WTC11 (cell line): Measurements from ENCODE around the gene EVI2A.

Source experiments
- CTCF ChIP-seq: fragments of 200-600 bp; IDR thresholded peaks from 2 replicates; pipeline ENCODE4 v1.8.0; 2022; ENCODE audit warnings: antibody characterized with exemption
- IRF1 ChIP-seq: sonication (generic); formaldehyde crosslinking; IDR thresholded peaks from 2 replicates; pipeline ENCODE4 v1.8.0; 2023; ENCODE audit warnings: missing genetic modification reagents
- NFE2L1 ChIP-seq: sonication (generic); formaldehyde crosslinking; IDR thresholded peaks from 2 replicates; pipeline ENCODE4 v1.8.1; 2023; ENCODE audit warnings: missing genetic modification reagents
- NR2C2 ChIP-seq: sonication (generic); formaldehyde crosslinking; IDR thresholded peaks from 2 replicates; pipeline ENCODE4 v1.8.0; 2022; ENCODE audit warnings: mild to moderate bottlenecking, missing genetic modification reagents
- STAT6 ChIP-seq: sonication (generic); formaldehyde crosslinking; conservative IDR thresholded peaks from 2 replicates; pipeline ENCODE4 v1.8.1; 2023; ENCODE audit warnings: mild to moderate bottlenecking, low read depth, missing genetic modification reagents, moderate library complexity
- ZNF263 ChIP-seq: sonication (generic); formaldehyde crosslinking; IDR thresholded peaks from 2 replicates; pipeline ENCODE4 v1.8.1; 2022; ENCODE audit warnings: low read depth, mild to moderate bottlenecking, moderate library complexity, missing genetic modification reagents
- ZNF671 ChIP-seq: fragments of 250-450 bp; sonication (Bioruptor Pico); IDR thresholded peaks from 2 replicates; pipeline ENCODE4 v1.8.0; 2021; ENCODE audit warnings: mild to moderate bottlenecking

- no peak for TF ChIP-seq ZNF671 (CRISPR knock-in tag)
- no peak for TF ChIP-seq NFE2L1 (CRISPR knock-in tag)
- TF ChIP-seq ZNF263 (CRISPR knock-in tag) = no peak
- no peak for TF ChIP-seq STAT6 (CRISPR knock-in tag)
- no peak for TF ChIP-seq CTCF
- TF ChIP-seq IRF1 (CRISPR knock-in tag) = no peak
- TF ChIP-seq NR2C2 (CRISPR knock-in tag) = no peak
Observed at GRCh38 chr17:31321966-31322365, 544 bp upstream of the EVI2A start.
